Left lung (tissue), 10 donors: ENCODE measurements around the gene TLR6. TPM values are rescaled to one million over a fixed set of nuclear protein-coding genes. Genes with fewer than 3 reads are reported as not detected.

ENCODE experiments used
- ATAC-seq: fragments of 200-7000 bp; cut with Tn5 transposase; one replicate; pipeline ENCODE4 v1.9.1; 2020; ENCODE audit warnings: moderate library complexity
- DNase-seq, 4 donors: peaks; one replicate each; pipeline ENCODE4 v3.0.0-alpha.2; 2013 to 2020
- H3K27ac ChIP-seq, 2 donors: fragments of 200-600 bp; sonication (generic) in 1 of 2; one replicate each; pipeline versions ENCODE4 v1.5.0 to v1.8.0; 2020 to 2021
- H3K27me3 ChIP-seq, 2 donors: fragments of 200-600 bp; sonication (generic) in 1 of 2; one replicate each; pipeline versions ENCODE4 v1.5.0 to v1.8.0; 2020 to 2021
- H3K36me3 ChIP-seq, 2 donors: fragments of 200-600 bp; sonication (generic) in 1 of 2; one replicate each; pipeline versions ENCODE4 v1.5.0 to v1.8.0; 2020 to 2021
- H3K4me1 ChIP-seq, 2 donors: fragments of 200-600 bp; one replicate each; pipeline ENCODE4 v1.8.0; 2021
- H3K4me3 ChIP-seq, 2 donors: fragments of 200-600 bp; sonication (generic) in 1 of 2; one replicate each; pipeline versions ENCODE4 v1.5.0 to v1.8.0; 2020 to 2021; ENCODE audit warnings: mild to moderate bottlenecking in 1 of 2
- H3K9me3 ChIP-seq, 2 donors: fragments of 200-600 bp; sonication (generic) in 1 of 2; one replicate each; pipeline versions ENCODE4 v1.5.0 to v1.8.0; 2020 to 2021
- intact Hi-C, 2 donors: fragments of 100-400 bp; cut with DNase I; formaldehyde crosslinking; loops; one replicate each; pipeline versions ENCODE4 v1.11.2 to v1.14.2; 2022
- polyA plus RNA-seq, 6 donors: library from polyadenylated mRNA; unstranded; fragments of 120-200 nt; gene quantifications; one replicate each; pipeline ENCODE4 v1.2.1, GENCODE V29; 2013; ENCODE audit not compliant: insufficient read length in 6 of 6
- total RNA-seq, 2 donors: library from RNA; stranded (reverse); fragmentation: NEBNext Ultra II Directional; extraction: Animal tissue kit (Norgen Biotek cat#: 25700); gene quantifications; one replicate each; pipeline ENCODE4 v1.2.1, GENCODE V29; 2021
- TF ChIP-seq, protein P1 (sequence below), 2 donors: fragments of 200-600 bp; sonication (generic) in 1 of 2; IDR thresholded peaks; one replicate each; pipeline versions ENCODE4 v1.5.0 to v1.8.0; 2021; ENCODE audit warnings: antibody characterized with exemption in 2 of 2
- donor health status: DM: no; HTN: yes; CAD: no.
- donor health status: DM: no; HTN: no; CAD: no.

The TLR6 gene
- total and polyA plus RNA-seq, 8 donors: 0.96 to 18.1 (median 1.5) TPM

DNA sequence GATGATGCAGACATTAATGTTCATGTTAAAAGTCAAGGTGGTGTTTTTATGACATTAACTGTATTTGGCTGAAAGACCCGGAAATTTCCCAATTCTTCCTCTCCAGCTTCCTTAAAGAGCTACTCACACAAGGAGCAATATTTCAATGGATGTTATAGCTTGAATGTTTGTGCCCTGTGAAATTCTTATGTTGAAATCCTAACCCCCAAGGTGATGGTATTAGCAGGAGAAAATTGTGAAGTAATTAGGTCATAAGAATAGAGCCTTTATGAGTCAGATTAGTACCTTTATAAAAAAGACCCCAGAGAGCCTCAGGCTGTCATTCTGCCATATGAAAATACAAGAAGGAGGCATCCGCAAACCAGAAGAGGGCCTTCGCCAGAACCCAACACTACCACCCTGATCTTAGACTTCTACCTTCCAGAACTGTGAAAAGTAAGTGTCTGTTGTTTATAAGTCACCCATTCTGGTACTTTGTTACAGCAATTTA is 55.6 kb downstream of the TLR6 start:
- Histone ChIP-seq H3K4me3 (peak overlapping the region in 1 of 2 donors; percentile 49), H3K9me3 (no peaks in the 10 kb centered on the region), H3K36me3 (peaks cover 0 to 55% of the 10 kb centered on the region in 2 donors), H3K27me3 (no peaks in the 10 kb centered on the region), H3K27ac (peak overlapping the region in 1 of 2 donors; percentile 96), H3K4me1 (peaks cover 6 to 47% of the 10 kb centered on the region in 2 donors)
- intact Hi-C loops: no loop called here
- ATAC-seq: no peak
- no peak for DNase-seq
- TF ChIP-seq, protein P1, sequence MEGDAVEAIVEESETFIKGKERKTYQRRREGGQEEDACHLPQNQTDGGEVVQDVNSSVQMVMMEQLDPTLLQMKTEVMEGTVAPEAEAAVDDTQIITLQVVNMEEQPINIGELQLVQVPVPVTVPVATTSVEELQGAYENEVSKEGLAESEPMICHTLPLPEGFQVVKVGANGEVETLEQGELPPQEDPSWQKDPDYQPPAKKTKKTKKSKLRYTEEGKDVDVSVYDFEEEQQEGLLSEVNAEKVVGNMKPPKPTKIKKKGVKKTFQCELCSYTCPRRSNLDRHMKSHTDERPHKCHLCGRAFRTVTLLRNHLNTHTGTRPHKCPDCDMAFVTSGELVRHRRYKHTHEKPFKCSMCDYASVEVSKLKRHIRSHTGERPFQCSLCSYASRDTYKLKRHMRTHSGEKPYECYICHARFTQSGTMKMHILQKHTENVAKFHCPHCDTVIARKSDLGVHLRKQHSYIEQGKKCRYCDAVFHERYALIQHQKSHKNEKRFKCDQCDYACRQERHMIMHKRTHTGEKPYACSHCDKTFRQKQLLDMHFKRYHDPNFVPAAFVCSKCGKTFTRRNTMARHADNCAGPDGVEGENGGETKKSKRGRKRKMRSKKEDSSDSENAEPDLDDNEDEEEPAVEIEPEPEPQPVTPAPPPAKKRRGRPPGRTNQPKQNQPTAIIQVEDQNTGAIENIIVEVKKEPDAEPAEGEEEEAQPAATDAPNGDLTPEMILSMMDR (IDR thresholded peaks at IDR 0.05): no peak

DNA sequence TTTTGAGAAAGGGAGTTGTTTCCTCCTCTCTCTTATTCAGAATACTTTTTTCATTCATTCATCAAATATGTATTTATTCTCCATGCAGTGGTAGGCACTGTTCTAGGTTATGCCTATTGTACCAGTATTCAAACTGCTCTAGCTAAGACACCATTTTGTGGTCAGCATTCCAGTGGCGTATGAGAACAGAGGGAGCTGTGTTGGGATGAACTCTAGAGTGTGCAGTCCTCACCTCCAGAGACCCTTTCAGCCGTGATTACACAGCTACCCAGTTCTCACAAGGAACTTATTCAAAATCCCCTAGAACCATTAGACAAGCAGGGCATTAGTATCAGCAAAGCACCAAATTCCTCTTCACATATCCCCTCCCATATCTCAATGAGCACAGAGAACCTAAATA is 56.3 kb downstream of the TLR6 start:
- Histone ChIP-seq H3K9me3 (no peaks in the 10 kb centered on the region), H3K4me1 (peaks cover 0 to 40% of the 10 kb centered on the region in 2 donors), H3K36me3 (peaks cover 0 to 59% of the 10 kb centered on the region in 2 donors), H3K27me3 (no peaks in the 10 kb centered on the region), H3K27ac (peak overlapping the region in 1 of 2 donors; percentile 96), H3K4me3 (peak overlapping the region in 1 of 2 donors; percentile 49)
- ATAC-seq (no peak), DNase-seq (no peak)
- TF ChIP-seq, protein P1 (IDR thresholded peaks at IDR 0.05): no peak
- intact Hi-C loops: no loop called here

DNA sequence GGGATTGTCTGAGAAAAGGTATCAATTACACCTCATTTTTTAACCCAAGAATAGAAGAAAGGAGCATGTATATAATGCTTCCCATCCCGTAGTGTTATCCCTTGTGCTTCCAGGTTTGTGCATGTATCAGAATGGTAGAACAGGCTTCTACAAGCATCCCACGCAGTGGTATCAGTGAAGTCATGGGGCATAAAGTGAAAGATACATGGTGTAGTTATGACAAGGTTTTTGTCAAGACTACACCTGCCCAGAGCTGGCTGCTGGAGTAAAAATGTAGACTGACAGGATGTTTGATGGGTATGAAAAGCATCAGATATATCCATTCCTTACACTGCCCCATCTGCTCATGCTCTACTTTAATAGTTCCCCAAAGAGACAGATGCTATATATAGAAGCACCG is 61.5 kb downstream of the TLR6 start:
- Histone ChIP-seq H3K36me3 (peaks cover 0 to 44% of the 10 kb centered on the region in 2 donors), H3K27me3 (no peaks in the 10 kb centered on the region), H3K4me1 (peaks cover 0 to 20% of the 10 kb centered on the region in 2 donors), H3K27ac (no peak overlapping the region), H3K9me3 (no peaks in the 10 kb centered on the region), H3K4me3 (no peak overlapping the region)
- intact Hi-C loops: no loop called here
- TF ChIP-seq, protein P1 (IDR thresholded peaks at IDR 0.05): no peak
- ATAC-seq (no peak), DNase-seq (no peak)

- no peaks in the 10 kb centered on the region for H3K9me3 ChIP-seq
- peak overlapping the region in 1 of 2 donors; percentile 9 for H3K27ac ChIP-seq
- no peak overlapping the region for H3K4me3 ChIP-seq
- DNase-seq (no peak), ATAC-seq (no peak)
- peaks cover 0 to 11% of the 10 kb centered on the region in 2 donors for H3K4me1 ChIP-seq
- intact Hi-C loops: no loop called here
- H3K36me3 ChIP-seq: peaks cover 0 to 34% of the 10 kb centered on the region in 2 donors
- TF ChIP-seq, protein P1 (IDR thresholded peaks at IDR 0.05): no peak
- H3K27me3 ChIP-seq: no peaks in the 10 kb centered on the region
Measured at GRCh38 chr4:38794051-38794450, 62.6 kb downstream of the TLR6 start.

GRCh38 chr4:38791010-38791409 is 65.6 kb downstream of the TLR6 start:
- Histone ChIP-seq H3K36me3 (peaks cover 0 to 7% of the 10 kb centered on the region in 2 donors), H3K27ac (peak overlapping the region in 1 of 2 donors; percentile 85), H3K4me3 (no peak overlapping the region), H3K9me3 (no peaks in the 10 kb centered on the region), H3K27me3 (no peaks in the 10 kb centered on the region), H3K4me1 (peaks cover 0 to 35% of the 10 kb centered on the region in 2 donors)
- DNase-seq (no peak), ATAC-seq (peak; percentile 27)
- TF ChIP-seq, protein P1 (IDR thresholded peaks at IDR 0.05): no peak
- intact Hi-C loops: no loop called here
